A204.1 (cell line): ENCODE measurements around the gene RASA3.

Experiments used
- FAIRE-seq: peaks from 2 replicates; lab custom pipeline; 2012; peaks lifted over from hg19 to GRCh38; lab: Jason Lieb, UNC

The RASA3 gene

GRCh38 chr13:113949546-113949945, 182.9 kb downstream of the RASA3 start:
- FAIRE-seq = no peak

- FAIRE-seq = no peak
Observed at GRCh38 chr13:113948034-113948742, 184.2 kb downstream of the RASA3 start.

- no peak for FAIRE-seq
Observed at GRCh38 chr13:113947311-113948033, 185.0 kb downstream of the RASA3 start.

- FAIRE-seq = no peak
Observed at GRCh38 chr13:113946409-113947181, 185.8 kb downstream of the RASA3 start.

- FAIRE-seq = no peak
Observed at GRCh38 chr13:113945857-113946408, 186.5 kb downstream of the RASA3 start.

GRCh38 chr13:113943821-113944565, 188.4 kb downstream of the RASA3 start:
- FAIRE-seq = no peak

- no peak for FAIRE-seq
Observed at GRCh38 chr13:113942591-113943103, 189.8 kb downstream of the RASA3 start.

GRCh38 chr13:113941571-113942191, 190.7 kb downstream of the RASA3 start:
- no peak for FAIRE-seq

GRCh38 chr13:113939944-113940297, 192.5 kb downstream of the RASA3 start:
- no peak for FAIRE-seq

GRCh38 chr13:113939129-113939943, 193.1 kb downstream of the RASA3 start:
- FAIRE-seq = no peak

- FAIRE-seq = no peak
Observed at GRCh38 chr13:113938716-113939115, 193.7 kb downstream of the RASA3 start.

GRCh38 chr13:113938246-113938645, 194.2 kb downstream of the RASA3 start:
- FAIRE-seq = no peak

GRCh38 chr13:113937527-113938180, 194.8 kb downstream of the RASA3 start:
- no peak for FAIRE-seq

- no peak for FAIRE-seq
Observed at GRCh38 chr13:113937073-113937472, 195.3 kb downstream of the RASA3 start.

- no peak for FAIRE-seq
Observed at GRCh38 chr13:113936166-113936965, 196.1 kb downstream of the RASA3 start.

GRCh38 chr13:113935001-113935844, 197.2 kb downstream of the RASA3 start:
- FAIRE-seq = no peak

GRCh38 chr13:113934576-113934975, 197.8 kb downstream of the RASA3 start:
- no peak for FAIRE-seq

GRCh38 chr13:113933901-113934300, 198.5 kb downstream of the RASA3 start:
- FAIRE-seq = no peak
